Heart left ventricle (tissue), 16 donors: Measurements from ENCODE around the gene MPV17L. TPM values are rescaled to one million over a fixed set of nuclear protein-coding genes. Genes with fewer than 3 reads are reported as not detected.

Experiments used
- ATAC-seq, 4 donors: fragments of 200-7000 bp; cut with Tn5 transposase; one replicate each; pipeline ENCODE4 v1.9.1; 2020 to 2022; ENCODE audit warnings: moderate library complexity in 4 of 4, mild to moderate bottlenecking in 3 of 4, moderate number of reproducible peaks in 1 of 4
- DNase-seq, 5 donors: peaks; one replicate each; pipeline ENCODE4 v3.0.0-alpha.2; 2020
- H3K27ac ChIP-seq, 12 donors: fragments of 200-600 bp; sonication (generic) in 4 of 12; one replicate each; pipeline versions ENCODE4 v1.5.0 to v1.8.0; 2016 to 2022; ENCODE audit warnings: mild to moderate bottlenecking in 2 of 12
- H3K27me3 ChIP-seq, 9 donors: fragments of 200-600 bp; sonication (generic) in 2 of 9; one replicate each; pipeline versions ENCODE4 v1.5.1 to v1.8.0; 2016 to 2022; ENCODE audit warnings: mild to moderate bottlenecking in 3 of 9
- H3K36me3 ChIP-seq, 9 donors: fragments of 200-600 bp; sonication (generic) in 2 of 9; one replicate each; pipeline versions ENCODE4 v1.5.0 to v1.8.0; 2018 to 2022; ENCODE audit warnings: mild to moderate bottlenecking in 2 of 9
- H3K4me1 ChIP-seq, 12 donors: fragments of 200-600 bp; sonication (generic) in 4 of 12; one replicate each; pipeline versions ENCODE4 v1.5.0 to v1.8.0; 2016 to 2022; ENCODE audit warnings: mild to moderate bottlenecking in 3 of 12
- H3K4me3 ChIP-seq, 12 donors: fragments of 200-600 bp; sonication (generic) in 4 of 12; one replicate each; pipeline versions ENCODE4 v1.5.0 to v1.8.0; 2017 to 2022; ENCODE audit warnings: mild to moderate bottlenecking in 9 of 12, moderate library complexity in 4 of 12
- H3K9me3 ChIP-seq, 12 donors: fragments of 200-600 bp; sonication (generic) in 4 of 12; one replicate each; pipeline versions ENCODE4 v1.5.0 to v1.8.0; 2016 to 2022; ENCODE audit warnings: mild to moderate bottlenecking in 1 of 12
- CTCF ChIP-seq, 12 donors: fragments of 200-600 bp; sonication (generic) in 4 of 12; IDR thresholded peaks; one replicate each; pipeline versions ENCODE4 v1.5.0 to v1.8.0; 2018 to 2022; ENCODE audit warnings: antibody characterized with exemption in 12 of 12, mild to moderate bottlenecking in 5 of 12
- POLR2A ChIP-seq, 2 donors: fragments of 450-650 bp; IDR thresholded peaks; one replicate each; pipeline ENCODE4 v1.6.1; 2017; ENCODE audit warnings: antibody characterized with exemption in 2 of 2, mild to moderate bottlenecking in 2 of 2, moderate library complexity in 2 of 2
- WGBS, 4 donors: extraction: QIAGEN DNeasy Blood & Tissue Kit in 2 of 4; methylation state at CpG; one replicate each; pipeline versions ENCODE4 v1.1.5 to v1.1.7; 2013 to 2018; 5-methylcytosine and 5-hydroxymethylcytosine counted together
- intact Hi-C, 10 donors: fragments of 100-400 bp; cut with DNase I; formaldehyde crosslinking; loops; one replicate each; pipeline versions ENCODE4 v1.11.1 to v1.14.2; 2022
- polyA plus RNA-seq, 2 donors: library from polyadenylated mRNA; stranded (reverse); fragments of 200-250 nt; gene quantifications; one replicate each; pipeline ENCODE4 v1.2.3, GENCODE V29; 2013
- total RNA-seq, 9 donors: library from RNA; depleted of rRNA in 2 of 9; stranded (reverse); fragments of >200 nt in 2 of 9; fragmentation: NEBNext Ultra II Directional in 3 of 9; extraction: Animal tissue kit (Norgen Biotek cat#: 25700) in 3 of 9; gene quantifications; one replicate each; pipeline versions ENCODE4 v1.1.0 to v1.2.4, GENCODE V29; 2016 to 2023
- donor health status: ischemic (EF 13 %, LVEDD 7.1; RV severe dilation, severe dysfunction).
- donor health status: healthy with polysubstance abuse.
- donor health status: DM: no; HTN: yes; CAD: no.
- donor health status: DM: no; HTN: no; CAD: no.
- donor health status: ischemic (EF 25% LVEDD 6.9; RV normal size, moderate dysfunction).
- donor health status: ischemic (EF 25% LVEDD 5.7; RV mildly dilated, moderate dysfunction).
- donor health status: healthy.
- donor health status: DM: yes; HTN: yes; CAD: no.
- donor health status: ischemic (EF 35%, LVEDD 5.7; RV mildly dilated, moderate dysfunction).
- donor health status: nonischemic (EF 11% LVEDD 7.7; RV severe dilation, severe dysfunction).
- donor health status: DM: yes; HTN: yes; CAD: no.
- donor health status: PGD.
- donor health status: ischemic (EF 29% LVEDD 5.4; RV normal size, mild dysfunction).
- donor health status: nonischemic (EF 23%, LVEDD 6.1; RV moderate dilation, normal function).

The MPV17L gene
- total and polyA plus RNA-seq, 11 donors: 4.4 to 9.6 (median 7.1) TPM

DNA sequence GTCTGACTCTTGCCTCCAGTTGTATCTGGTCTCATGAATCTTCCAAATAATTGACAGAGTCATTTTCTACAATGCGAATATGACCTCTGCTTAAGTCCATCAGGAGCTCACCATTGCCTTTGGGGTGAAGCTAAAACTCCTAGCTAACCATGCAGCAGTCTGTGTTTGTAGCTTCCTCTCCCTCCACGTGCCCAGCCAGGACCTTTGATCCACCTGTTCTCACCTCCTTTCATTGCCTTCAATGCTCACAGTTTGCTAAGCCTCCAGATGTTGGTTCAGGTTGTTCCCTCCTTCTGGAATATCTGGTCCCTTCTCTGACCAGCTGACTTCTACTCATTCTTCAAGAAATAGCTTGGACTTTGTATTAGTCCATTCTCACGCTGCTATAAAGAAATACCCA, 61.8 kb downstream of the MPV17L start:
- no peaks in the 10 kb centered on the region for H3K9me3 ChIP-seq
- TF ChIP-seq CTCF (IDR thresholded peaks at IDR 0.05) (no peak), POLR2A (IDR thresholded peaks at IDR 0.05) (no peak)
- peaks cover 0 to 4% (median 0%) of the 10 kb centered on the region in 12 donors for H3K4me1 ChIP-seq
- no peak for DNase-seq
- H3K27ac ChIP-seq: no peak overlapping the region
- no peak for ATAC-seq
- no peak overlapping the region for H3K4me3 ChIP-seq
- 93 to 99% (median 95%) methylated on average over 3 of the region's 3 CpGs for WGBS, 4 donors
- no peaks in the 10 kb centered on the region for H3K27me3 ChIP-seq
- intact Hi-C loops: loop anchor here in 1 of 10 donors (10.0 kb wide), 1 partner anchor 87 kb away; no protein-coding TSS in a partner anchor
- H3K36me3 ChIP-seq: no peaks in the 10 kb centered on the region

DNA sequence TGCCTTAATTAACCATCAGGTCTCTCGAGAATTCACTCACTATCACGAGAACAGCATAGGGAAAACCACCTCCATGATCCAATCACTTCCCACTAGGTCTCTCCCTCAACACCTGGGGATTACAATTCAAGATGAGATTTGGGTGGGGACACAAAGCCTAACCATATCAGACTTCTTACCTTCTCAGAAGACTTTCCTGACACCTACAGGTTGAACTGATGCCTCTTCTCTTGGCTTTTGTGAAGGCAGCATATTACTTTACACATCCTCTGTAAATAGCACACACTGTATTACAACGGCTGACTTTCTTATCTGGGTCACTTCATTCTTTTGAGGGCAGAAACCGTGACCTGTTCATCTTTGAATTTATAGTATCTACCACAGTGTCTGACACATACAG, 62.4 kb downstream of the MPV17L start:
- H3K9me3 ChIP-seq: no peaks in the 10 kb centered on the region
- DNase-seq (no peak), ATAC-seq (peak in 1 of 4 donors; percentile 38)
- intact Hi-C loops: loop anchor here in 1 of 10 donors (10.0 kb wide), 1 partner anchor 87 kb away; no protein-coding TSS in a partner anchor
- TF ChIP-seq POLR2A (IDR thresholded peaks at IDR 0.05): no peak
- TF ChIP-seq CTCF (IDR thresholded peaks at IDR 0.05): no peak
- H3K27ac ChIP-seq: no peak overlapping the region
- H3K4me3 ChIP-seq: no peak overlapping the region
- H3K36me3 ChIP-seq: no peaks in the 10 kb centered on the region
- peaks cover 0 to 4% (median 0%) of the 10 kb centered on the region in 12 donors for H3K4me1 ChIP-seq
- no peaks in the 10 kb centered on the region for H3K27me3 ChIP-seq
- WGBS, 4 donors: 52 to 64% (median 53%) methylated on average over 4 of the region's 4 CpGs

DNA sequence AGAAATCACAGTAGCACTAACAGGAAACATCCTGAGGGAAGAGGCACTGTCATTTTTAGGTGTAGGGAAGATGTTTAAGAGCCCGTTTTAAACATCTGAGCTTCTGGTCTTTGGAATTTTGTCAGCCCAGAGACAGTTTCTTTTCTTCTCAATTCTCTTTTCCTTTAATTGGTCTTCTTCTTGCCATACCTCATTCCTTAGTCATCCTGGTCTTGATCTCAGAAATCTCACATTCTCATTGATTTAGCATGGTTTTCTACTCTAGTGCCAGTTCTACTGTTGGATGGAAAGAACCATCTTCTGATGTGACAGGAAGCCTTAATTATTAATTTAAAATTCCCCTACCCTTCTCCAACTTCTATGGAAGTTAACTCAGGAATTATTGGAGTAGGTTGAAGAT, 64.2 kb downstream of the MPV17L start:
- H3K9me3 ChIP-seq: no peaks in the 10 kb centered on the region
- H3K27me3 ChIP-seq: no peaks in the 10 kb centered on the region
- intact Hi-C loops: loop anchor here in 1 of 10 donors (10.0 kb wide), 1 partner anchor 85 kb away; no protein-coding TSS in a partner anchor
- H3K4me1 ChIP-seq: peaks cover 0 to 2% (median 0%) of the 10 kb centered on the region in 12 donors
- H3K4me3 ChIP-seq: no peak overlapping the region
- H3K27ac ChIP-seq: no peak overlapping the region
- no peaks in the 10 kb centered on the region for H3K36me3 ChIP-seq
- no peak for DNase-seq
- no peak for ATAC-seq
- WGBS, 4 donors: 83 to 90% (median 86%) methylated on average over 1 of the region's 1 CpG
- no peak for TF ChIP-seq CTCF (IDR thresholded peaks at IDR 0.05)
- no peak for TF ChIP-seq POLR2A (IDR thresholded peaks at IDR 0.05)

DNA sequence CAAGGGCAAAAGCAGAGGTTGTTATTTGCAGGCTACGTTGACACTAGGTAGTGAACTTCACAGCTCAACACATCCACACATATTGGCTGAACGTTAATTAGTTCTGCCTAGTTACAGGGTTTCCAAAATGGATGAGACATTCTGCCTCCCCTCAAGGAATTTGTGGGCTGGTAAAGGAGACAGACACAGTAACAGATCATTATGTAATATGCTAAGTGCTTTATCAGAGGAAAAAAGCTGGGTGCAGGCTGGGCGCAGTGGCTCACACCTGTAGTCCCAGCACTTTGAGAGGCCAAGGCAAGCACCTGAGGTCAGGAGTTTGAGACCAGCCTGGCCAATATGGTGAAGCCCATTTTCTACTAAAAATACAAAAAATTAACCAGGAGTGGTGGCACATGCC, 65.0 kb downstream of the MPV17L start:
- intact Hi-C loops: no loop called here
- H3K4me1 ChIP-seq: no peaks in the 10 kb centered on the region

More for the DNA sequence above, 65.0 kb downstream of the MPV17L start:
- WGBS, 4 donors: 79 to 88% (median 80%) methylated on average over 3 of the region's 3 CpGs
- Histone ChIP-seq H3K9me3 (no peaks in the 10 kb centered on the region), H3K4me3 (no peak overlapping the region), H3K36me3 (no peaks in the 10 kb centered on the region), H3K27me3 (no peaks in the 10 kb centered on the region), H3K27ac (no peak overlapping the region)
- no peak for ATAC-seq
- DNase-seq: no peak
- TF ChIP-seq POLR2A (IDR thresholded peaks at IDR 0.05): no peak
- TF ChIP-seq CTCF (IDR thresholded peaks at IDR 0.05): no peak
